Gastrocnemius medialis (tissue), 4 donors: ENCODE data around the gene MARVELD1. TPM values are rescaled to one million over a fixed set of nuclear protein-coding genes. Genes with fewer than 3 reads are reported as not detected.

Experiments used
- ATAC-seq, 2 donors: fragments of 150-250 bp; one replicate each; pipeline ENCODE4 v1.9.1; 2016
- DNase-seq, 2 donors: peaks; one replicate each; pipeline ENCODE4 v3.0.0-alpha.2; 2019
- H3K27ac ChIP-seq, 4 donors: fragments of 200-600 bp; sonication (generic); 1 replicate in 1 of 4; 2 replicates in 3 of 4; pipeline ENCODE4 v1.5.1; 2016 to 2018; ENCODE audit warnings: mild to moderate bottlenecking in 2 of 4, moderate library complexity in 1 of 4
- H3K27me3 ChIP-seq, 3 donors: fragments of 200-600 bp; sonication (generic) in 2 of 3; 1 replicate in 1 of 3; 2 replicates in 2 of 3; pipeline versions ENCODE4 v1.5.1 to v1.6.0; 2016 to 2019; ENCODE audit warnings: mild to moderate bottlenecking in 1 of 3, moderate library complexity in 1 of 3
- H3K36me3 ChIP-seq, 2 donors: fragments of 200-600 bp; sonication (generic) in 1 of 2; one replicate each; pipeline ENCODE4 v1.5.1; 2017 to 2018
- H3K4me1 ChIP-seq, 2 donors: fragments of 200-600 bp; sonication (generic) in 1 of 2; one replicate each; pipeline ENCODE4 v1.5.1; 2016 to 2017; ENCODE audit warnings: mild to moderate bottlenecking in 2 of 2
- H3K4me3 ChIP-seq, 4 donors: fragments of 200-600 bp; sonication (generic) in 3 of 4; 1 replicate in 1 of 4; 2 replicates in 3 of 4; pipeline ENCODE4 v1.5.1; 2016 to 2019; ENCODE audit warnings: mild to moderate bottlenecking in 2 of 4
- H3K9me3 ChIP-seq, 3 donors: fragments of 200-600 bp; sonication (generic) in 2 of 3; 1 replicate in 1 of 3; 2 replicates in 2 of 3; pipeline ENCODE4 v1.5.1; 2016 to 2019
- CTCF ChIP-seq, 5 experiments: fragments of 450-650 bp in 3 of 5; fragments of 200-600 bp in 2 of 5; sonication (generic) in 2 of 5; IDR thresholded peaks in 4 of 5; conservative IDR thresholded peaks in 1 of 5; 1 replicate in 4 of 5; 2 replicates in 1 of 5; pipeline ENCODE4 v1.5.1; 2016 to 2019; ENCODE audit warnings: antibody characterized with exemption in 5 of 5, mild to moderate bottlenecking in 3 of 5, moderate library complexity in 3 of 5
- POLR2A ChIP-seq, 2 donors: fragments of 450-650 bp; IDR thresholded peaks; one replicate each; pipeline ENCODE4 v1.6.1; 2017; ENCODE audit warnings: antibody characterized with exemption in 2 of 2, mild to moderate bottlenecking in 2 of 2, moderate library complexity in 2 of 2
- in situ Hi-C, 4 donors: fragments of 200-750 bp; cut with MboI; loops; one replicate each; pipeline versions ENCODE4 v1.15.0 to v1.8.0; 2017; ENCODE audit warnings: low sequenced_read_pairs in 4 of 4
- intact Hi-C: fragments of 100-400 bp; cut with DNase I; formaldehyde crosslinking; loops from one replicate; pipeline ENCODE4 v1.15.1; 2023; ENCODE audit warnings: low total_unique reads
- total RNA-seq, 4 donors: library from RNA; depleted of rRNA; stranded (reverse); fragments of >200 nt; gene quantifications; one replicate each; pipeline versions ENCODE4 v1.1.0 to v1.2.3, GENCODE V29; 2016

The MARVELD1 gene
- total RNA-seq, 4 donors from 2014 or later: 3.2 to 5.1 (median 3.9) TPM

GRCh38 chr10:97761331-97761865, 47.9 kb downstream of the MARVELD1 start:
- no peaks in the 10 kb centered on the region for H3K27me3 ChIP-seq
- DNase-seq: no peak
- intact Hi-C loops (no loop called here), in situ Hi-C loops (loop anchor here in 1 of 4 donors (25.0 kb wide), 1 partner anchor 276 kb away; the partner anchor contains the start of gene CRTAC1)
- H3K36me3 ChIP-seq: peaks cover 0 to 29% of the 10 kb centered on the region in 2 donors
- ATAC-seq: no peak
- H3K4me3 ChIP-seq: no peak overlapping the region
- no peak for TF ChIP-seq CTCF (IDR thresholded peaks at IDR 0.05 in 4 of 5, conservative IDR thresholded peaks at IDR 0.05 in 1 of 5)
- TF ChIP-seq POLR2A (IDR thresholded peaks at IDR 0.05): no peak
- no peak overlapping the region for H3K27ac ChIP-seq
- no peaks in the 10 kb centered on the region for H3K9me3 ChIP-seq
- H3K4me1 ChIP-seq: peaks cover 0 to 23% of the 10 kb centered on the region in 2 donors

- Histone ChIP-seq H3K9me3 (no peaks in the 10 kb centered on the region), H3K4me3 (no peak overlapping the region), H3K27ac (no peak overlapping the region), H3K27me3 (no peaks in the 10 kb centered on the region), H3K4me1 (peaks cover 0 to 23% of the 10 kb centered on the region in 2 donors), H3K36me3 (peaks cover 0 to 22% of the 10 kb centered on the region in 2 donors)
- DNase-seq: no peak
- in situ Hi-C loops: loop anchor here in 1 of 4 donors (25.0 kb wide), 1 partner anchor 275 kb away; the partner anchor contains the start of gene CRTAC1
- no peak for ATAC-seq
- intact Hi-C loops: no loop called here
- no peak for TF ChIP-seq POLR2A (IDR thresholded peaks at IDR 0.05)
- no peak for TF ChIP-seq CTCF (IDR thresholded peaks at IDR 0.05 in 4 of 5, conservative IDR thresholded peaks at IDR 0.05 in 1 of 5)
Observed at GRCh38 chr10:97762056-97762455, 48.5 kb downstream of the MARVELD1 start.

- no peak for ATAC-seq
- TF ChIP-seq CTCF (IDR thresholded peaks at IDR 0.05 in 4 of 5, conservative IDR thresholded peaks at IDR 0.05 in 1 of 5) (no peak), POLR2A (IDR thresholded peaks at IDR 0.05) (no peak)
- Histone ChIP-seq H3K36me3 (peaks cover 0 to 15% of the 10 kb centered on the region in 2 donors), H3K4me1 (peaks cover 0 to 23% of the 10 kb centered on the region in 2 donors), H3K27me3 (no peaks in the 10 kb centered on the region), H3K27ac (peak overlapping the region in 1 of 4 donors; percentile 35), H3K4me3 (no peak overlapping the region), H3K9me3 (no peaks in the 10 kb centered on the region)
- intact Hi-C loops: no loop called here
- in situ Hi-C loops: loop anchor here in 1 of 4 donors (25.0 kb wide), 1 partner anchor 274 kb away; the partner anchor contains the start of gene CRTAC1
- DNase-seq: no peak
Observed at GRCh38 chr10:97762816-97763215, 49.3 kb downstream of the MARVELD1 start.

- intact Hi-C loops (no loop called here), in situ Hi-C loops (loop anchor here in 1 of 4 donors (25.0 kb wide), 1 partner anchor 274 kb away; the partner anchor contains the start of gene CRTAC1)
- no peak overlapping the region for H3K27ac ChIP-seq
- H3K9me3 ChIP-seq: no peaks in the 10 kb centered on the region
- DNase-seq: no peak
- no peak for ATAC-seq
- no peaks in the 10 kb centered on the region for H3K27me3 ChIP-seq
- H3K4me3 ChIP-seq: no peak overlapping the region
- peaks cover 0 to 15% of the 10 kb centered on the region in 2 donors for H3K36me3 ChIP-seq
- peaks cover 0 to 23% of the 10 kb centered on the region in 2 donors for H3K4me1 ChIP-seq
- TF ChIP-seq CTCF (IDR thresholded peaks at IDR 0.05 in 4 of 5, conservative IDR thresholded peaks at IDR 0.05 in 1 of 5) (no peak), POLR2A (IDR thresholded peaks at IDR 0.05) (no peak)
Observed at GRCh38 chr10:97763411-97763810, 49.9 kb downstream of the MARVELD1 start.
